H1 (cell line): ENCODE measurements around the gene KLHL40. TPM values are rescaled to one million over a fixed set of nuclear protein-coding genes. Genes with fewer than 3 reads are reported as not detected.

Experiments used
- CTCF ChIA-PET: fragments of 300-600 bp; sonication (Branson Sonifier 250); formaldehyde crosslinking; loops from one replicate; lab custom pipeline; 2021; ENCODE audit not compliant: partially characterized antibody; lab: Charles Lee
- POLR2A ChIA-PET: fragments of 300-600 bp; sonication (Branson Sonifier 250); formaldehyde crosslinking; loops from one replicate; lab custom pipeline; 2021; ENCODE audit warnings: inconsistent platforms; ENCODE audit not compliant: partially characterized antibody; lab: Charles Lee
- DNase-seq, 2 experiments: peaks; one replicate each; pipeline versions ENCODE4 v3.0.0 to v3.0.0-alpha.2; 2010 to 2022; ENCODE audit warnings: low spot score in 2 of 2, low read depth in 1 of 2, mixed read lengths in 1 of 2
- FAIRE-seq: peaks from 2 replicates; lab custom pipeline; 2011; peaks lifted over from hg19 to GRCh38; lab: Jason Lieb, UNC
- H2AFZ ChIP-seq: 2 replicates; pipeline ENCODE4 v1.8.1; 2012; ENCODE audit warnings: low read length, inconsistent platforms
- H2AK5ac ChIP-seq: 2 replicates; pipeline ENCODE4 v1.6.1; 2013; ENCODE audit warnings: low read depth, low read length
- H2BK120ac ChIP-seq: replicated peaks from 2 replicates; pipeline ENCODE3; 2013; ENCODE audit warnings: low read depth, low read length, inconsistent platforms
- H2BK12ac ChIP-seq: 2 replicates; pipeline ENCODE4 v1.6.1; 2013; ENCODE audit warnings: low read depth, low read length
- H2BK15ac ChIP-seq: 2 replicates; pipeline ENCODE4 v1.6.1; 2013; ENCODE audit warnings: low read length
- H2BK20ac ChIP-seq: 2 replicates; pipeline ENCODE4 v1.6.1; 2013; ENCODE audit warnings: low read length
- H2BK5ac ChIP-seq: 2 replicates; pipeline ENCODE4 v1.6.1; 2013; ENCODE audit warnings: low read depth, low read length
- H3K14ac ChIP-seq: 2 replicates; pipeline ENCODE4 v1.6.1; 2013; ENCODE audit warnings: inconsistent platforms; ENCODE audit not compliant: insufficient read length
- H3K18ac ChIP-seq: 2 replicates; pipeline ENCODE4 v1.6.1; 2013; ENCODE audit warnings: low read length; ENCODE audit errors: extremely low read depth
- H3K23ac ChIP-seq: 2 replicates; pipeline ENCODE4 v1.6.1; 2013; ENCODE audit warnings: inconsistent platforms; ENCODE audit not compliant: insufficient read length
- H3K23me2 ChIP-seq: 2 replicates; pipeline ENCODE4 v1.6.1; 2013; ENCODE audit warnings: low read depth, low read length
- H3K27ac ChIP-seq: 2 replicates; pipeline ENCODE4 v1.6.1; 2011; ENCODE audit warnings: low read depth, low read length, inconsistent platforms
- H3K27me3 ChIP-seq, 4 experiments: replicated peaks in 1 of 4; 1 replicate in 1 of 4; 2 replicates in 3 of 4; pipeline versions ENCODE4 v1.6.1 to v1.8.1; 2011 to 2013; ENCODE audit warnings: low read length in 3 of 4, mild to moderate bottlenecking in 3 of 4, inconsistent platforms in 2 of 4, mixed read lengths in 2 of 4, moderate library complexity in 1 of 4; ENCODE audit not compliant: control insufficient read depth in 3 of 4, insufficient read depth in 3 of 4; ENCODE audit errors: extremely low read depth in 1 of 4
- H3K36me3 ChIP-seq, 4 experiments: 2 replicates each; pipeline versions ENCODE4 v1.6.1 to v1.8.1; 2011 to 2013; ENCODE audit warnings: mild to moderate bottlenecking in 4 of 4, low read length in 3 of 4, moderate library complexity in 2 of 4, control low read depth in 1 of 4, inconsistent platforms in 1 of 4; ENCODE audit not compliant: insufficient read depth in 4 of 4, control insufficient read depth in 2 of 4
- H3K4ac ChIP-seq: replicated peaks from 2 replicates; pipeline ENCODE3; 2013; ENCODE audit warnings: low read length, low read depth, mixed read lengths, inconsistent platforms; ENCODE audit not compliant: insufficient read length
- H3K4me1 ChIP-seq, 4 experiments: replicated peaks in 1 of 4; 1 replicate in 1 of 4; 2 replicates in 3 of 4; pipeline versions ENCODE4 v1.6.1 to v1.8.1; 2011 to 2013; ENCODE audit warnings: low read length in 3 of 4, inconsistent platforms in 2 of 4, mixed read lengths in 1 of 4; ENCODE audit not compliant: insufficient read depth in 4 of 4, control insufficient read depth in 3 of 4
- H3K4me2 ChIP-seq, 2 experiments: 2 replicates each; pipeline versions ENCODE4 v1.6.1 to v1.8.1; 2011 to 2013; ENCODE audit warnings: low read depth in 2 of 2, low read length in 2 of 2, control low read depth in 1 of 2, inconsistent platforms in 1 of 2, mild to moderate bottlenecking in 1 of 2; ENCODE audit not compliant: insufficient read depth in 1 of 2
- H3K4me3 ChIP-seq, 4 experiments: fragments of 200-600, 300-600 bp in 1 of 4; sonication (generic), shearing (Covaris generic), sonication (Bioruptor Twin) in 1 of 4; 2 replicates each; pipeline versions ENCODE4 v1.5.1 to v1.8.1; 2011 to 2016; ENCODE audit warnings: low read length in 4 of 4, low read depth in 3 of 4, control low read depth in 2 of 4, inconsistent platforms in 2 of 4, mild to moderate bottlenecking in 2 of 4, mixed read lengths in 1 of 4, moderate library complexity in 1 of 4; ENCODE audit not compliant: insufficient read depth in 2 of 4; ENCODE audit errors: extremely low read depth in 1 of 4
- H3K56ac ChIP-seq: replicated peaks from 2 replicates; pipeline ENCODE3; 2013; ENCODE audit warnings: low read depth, mild to moderate bottlenecking, mixed read lengths, low read length, inconsistent platforms; ENCODE audit not compliant: insufficient read length
- H3K79me1 ChIP-seq: 2 replicates; pipeline ENCODE4 v1.6.1; 2013; ENCODE audit warnings: low read depth, low read length, control low read depth
- H3K79me2 ChIP-seq, 2 experiments: 2 replicates each; pipeline versions ENCODE4 v1.6.1 to v1.8.1; 2012 to 2013; ENCODE audit warnings: low read length in 2 of 2, mild to moderate bottlenecking in 2 of 2, inconsistent platforms in 1 of 2; ENCODE audit not compliant: insufficient read depth in 2 of 2, control insufficient read depth in 1 of 2
- H3K9ac ChIP-seq, 4 experiments: replicated peaks in 1 of 4; 1 replicate in 1 of 4; 2 replicates in 3 of 4; pipeline versions ENCODE4 v1.6.1 to v1.8.1; 2011 to 2013; ENCODE audit warnings: low read depth in 3 of 4, low read length in 3 of 4, control low read depth in 2 of 4, mild to moderate bottlenecking in 2 of 4, moderate library complexity in 2 of 4, inconsistent platforms in 1 of 4; ENCODE audit errors: extremely low read depth in 1 of 4
- H3K9me3 ChIP-seq, 2 experiments: 2 replicates each; pipeline versions ENCODE4 v1.6.1 to v1.8.1; 2012 to 2013; ENCODE audit warnings: mild to moderate bottlenecking in 2 of 2, moderate library complexity in 2 of 2, control low read depth in 1 of 2, inconsistent platforms in 1 of 2, low read depth in 1 of 2, low read length in 1 of 2, mixed read lengths in 1 of 2; ENCODE audit not compliant: insufficient read depth in 2 of 2
- H4K20me1 ChIP-seq, 2 experiments: replicated peaks in 1 of 2; 2 replicates each; pipeline versions ENCODE3 to v1.8.1; 2011 to 2013; ENCODE audit warnings: inconsistent platforms in 2 of 2, low read length in 2 of 2, mild to moderate bottlenecking in 1 of 2; ENCODE audit not compliant: insufficient read depth in 2 of 2, control insufficient read depth in 1 of 2
- H4K5ac ChIP-seq: 2 replicates; pipeline ENCODE4 v1.6.1; 2013; ENCODE audit warnings: low read length, low read depth, mixed read lengths, inconsistent platforms; ENCODE audit not compliant: insufficient read length
- H4K8ac ChIP-seq: 2 replicates; pipeline ENCODE4 v1.8.0; 2013; ENCODE audit warnings: mild to moderate bottlenecking, moderate library complexity, low read length, inconsistent platforms; ENCODE audit not compliant: insufficient read depth; ENCODE audit errors: extremely low read depth
- H4K91ac ChIP-seq: replicated peaks from 2 replicates; pipeline ENCODE3; 2013; ENCODE audit warnings: low read length, mixed read lengths, inconsistent platforms; ENCODE audit not compliant: insufficient read length
- CBX5 ChIP-seq: fragments of 300-800, 300-1000 bp; sonication (generic); IDR thresholded peaks from 2 replicates; pipeline ENCODE4 v1.7.1; 2016; ENCODE audit warnings: antibody characterized with exemption, low read length, low read depth
- CTBP2 ChIP-seq: IDR thresholded peaks from 2 replicates; pipeline ENCODE4 v1.7.0; 2011; ENCODE audit warnings: borderline replicate concordance, mild to moderate bottlenecking, moderate library complexity, mixed read lengths, low read length; ENCODE audit not compliant: insufficient read depth, insufficient read length
- HDAC6 ChIP-seq: IDR thresholded peaks from one replicate; pipeline ENCODE4 v1.7.1; 2012; ENCODE audit warnings: low read depth, mild to moderate bottlenecking, inconsistent platforms, low read length, moderate library complexity
- JUND ChIP-seq: IDR thresholded peaks from 2 replicates; pipeline ENCODE4 v1.6.1; 2011; ENCODE audit warnings: mild to moderate bottlenecking, improper control_type of control experiment, low read length
- KDM5A ChIP-seq: fragments of 200-600 bp; IDR thresholded peaks from 2 replicates; pipeline ENCODE4 v1.7.1; 2012; ENCODE audit warnings: mild to moderate bottlenecking, low read length, inconsistent platforms, mixed read lengths
- MAFK ChIP-seq: IDR thresholded peaks from 2 replicates; pipeline ENCODE4 v1.6.1; 2012; ENCODE audit warnings: low read depth, mild to moderate bottlenecking, improper control_type of control experiment, low read length
- RBBP5 ChIP-seq: IDR thresholded peaks from 2 replicates; pipeline ENCODE4 v1.7.1; 2012; ENCODE audit warnings: low read depth, mild to moderate bottlenecking, inconsistent platforms, low read length, moderate library complexity, borderline replicate concordance
- RNF2 ChIP-seq: fragments of 200-900, 300-1000 bp; sonication (generic); IDR thresholded peaks from 2 replicates; pipeline ENCODE4 v1.7.1; 2016; ENCODE audit warnings: borderline replicate concordance, low read depth, mild to moderate bottlenecking, antibody characterized with exemption, low read length; ENCODE audit not compliant: poor library complexity, severe bottlenecking; ENCODE audit errors: missing control alignments
- RXRA ChIP-seq: IDR thresholded peaks from 2 replicates; pipeline ENCODE4 v1.6.1; 2011; ENCODE audit warnings: low read depth, mild to moderate bottlenecking, low read length, moderate library complexity; ENCODE audit not compliant: insufficient read depth
- SP1 ChIP-seq: IDR thresholded peaks from 2 replicates; pipeline ENCODE4 v1.6.1; 2011; ENCODE audit warnings: low read depth, low read length
- SRF ChIP-seq: IDR thresholded peaks from 2 replicates; pipeline ENCODE4 v1.6.1; 2011; ENCODE audit warnings: mild to moderate bottlenecking, low read depth, low read length, moderate library complexity
- SUZ12 ChIP-seq: fragments of 200-600 bp; sonication (generic); IDR thresholded peaks from 2 replicates; pipeline ENCODE4 v1.6.1; 2012; ENCODE audit warnings: mild to moderate bottlenecking, inconsistent platforms, low read length, moderate library complexity, mixed read lengths
- TAF7 ChIP-seq: optimal IDR thresholded peaks from 2 replicates; pipeline ENCODE3; 2011; ENCODE audit warnings: low read depth, mild to moderate bottlenecking, inconsistent platforms, low read length, moderate library complexity, borderline replicate concordance
- WGBS, 2 experiments: shearing (Covaris generic) in 1 of 2; methylation state at CpG; one replicate each; pipeline versions ENCODE4 v1.1.6 to v1.1.7; 2013 to 2015; ENCODE audit warnings: low lambda C conversion rate in 2 of 2, mixed read lengths in 2 of 2, inconsistent platforms in 1 of 2, low coverage in 1 of 2, missing lambda C conversion rate in 1 of 2; ENCODE audit not compliant: insufficient replicate concordance in 2 of 2, insufficient coverage in 1 of 2, insufficient read length in 1 of 2; ENCODE audit errors: extremely low coverage in 1 of 2, missing lambda C conversion rate in 1 of 2; 5-methylcytosine and 5-hydroxymethylcytosine counted together
- polyA plus RNA-seq, 7 experiments: library from polyadenylated mRNA; depleted of rRNA in 3 of 7; stranded (reverse) in 5 of 7; unstranded in 2 of 7; fragments of >200 nt in 5 of 7; fragments of 200-250 nt in 2 of 7; gene quantifications; 1 replicate in 5 of 7; 2 replicates in 1 of 7; 4 replicates in 1 of 7; pipeline versions ENCODE4 v1.2.1 to v1.2.3, GENCODE V29; 2011 to 2013; ENCODE audit warnings: missing spikeins in 2 of 7, mixed read lengths in 2 of 7
- total RNA-seq: library from RNA; stranded (reverse); fragmentation: NEBNext Ultra II Directional; extraction: Animal tissue kit (Norgen Biotek cat#: 25700); gene quantifications from 2 replicates; pipeline ENCODE4 v1.2.1, GENCODE V29; 2021

The KLHL40 gene
- total and polyA plus RNA-seq, 2 of the 8 experiments (the other 6 are each of a cell fraction or from before 2014, with no cell fraction given), result 0.02 TPM; not detected in 1

GRCh38 chr3:42735019-42735418 lies 49.7 kb downstream of the KLHL40 start:
- H2BK15ac ChIP-seq, result 0 out of 2 replicates have a peak overlapping the region, but pooled peaks have one; percentile 66
- peaks cover 0 to 33% (median 18%) of the 10 kb centered on the region in 4 experiments; a peak in 5 of 7 replicates for H3K4me1 ChIP-seq
- no peak overlapping the region for H3K14ac ChIP-seq
- H3K36me3 ChIP-seq, result no peaks in the 10 kb centered on the region
- H3K9me3 ChIP-seq, result no peaks in the 10 kb centered on the region
- H3K23me2 ChIP-seq, result no peaks in the 10 kb centered on the region
- POLR2A ChIA-PET, result interaction anchor here (0.8 kb wide), 1 partner anchor 149 kb away, joined by 4 read pairs; no protein-coding TSS in a partner anchor
- H3K27ac ChIP-seq, result no peak overlapping the region
- H3K23ac ChIP-seq, result no peak overlapping the region
- no peak overlapping the region for H3K4me2 ChIP-seq
- no peak overlapping the region for H3K4ac ChIP-seq
- peak overlapping the region; percentile 94 for H4K91ac ChIP-seq
- H4K8ac ChIP-seq, result no peak overlapping the region; the same call in 1 of the 2 replicates
- H3K56ac ChIP-seq, result no peak overlapping the region
- peak overlapping the region; percentile 100 for H2BK20ac ChIP-seq
- no peak overlapping the region for H2AFZ ChIP-seq
- peak overlapping the region; percentile 38 for H2BK120ac ChIP-seq
- peak overlapping the region; percentile 88; the same call in 1 of the 2 replicates for H2BK5ac ChIP-seq
- no peak overlapping the region for H4K5ac ChIP-seq
- FAIRE-seq (no peak), DNase-seq (peak in 1 of 2 experiments; percentile 48)
- 0 out of 7 replicates have a peak, but pooled peaks cover 0 to 3% (median 0%) of the 10 kb centered on the region in 4 experiments for H3K27me3 ChIP-seq
- H2BK12ac ChIP-seq, result peak overlapping the region; percentile 86; the same call in 1 of the 2 replicates
- CTCF ChIA-PET, result interaction anchor here (0.8 to 4.6 kb wide), 13 partner anchors 10 to 192 kb away, joined by 3 to 28 read pairs (median 4); partner anchors contain the start of gene ZBTB47
- no peak overlapping the region for H3K4me3 ChIP-seq
- no peaks in the 10 kb centered on the region for H4K20me1 ChIP-seq
- H3K79me1 ChIP-seq, result no peaks in the 10 kb centered on the region
- H3K79me2 ChIP-seq, result no peaks in the 10 kb centered on the region
- 78% methylated on average over 8 of the region's 8 CpGs; no CpG with 5 or more reads in 1 of the 2 experiments for WGBS, 2 experiments
- peak overlapping the region; percentile 62 for H3K18ac ChIP-seq
- no peak overlapping the region for H3K9ac ChIP-seq
- peak overlapping the region; percentile 49; the same call in 1 of the 2 replicates for H2AK5ac ChIP-seq
- TF ChIP-seq SRF (no peak), CTBP2 (no peak), KDM5A (no peak), SP1 (no peak), RXRA (no peak), MAFK (no peak), SUZ12 (no peak), HDAC6 (no peak), RNF2 (no peak), JUND (no peak), RBBP5 (no peak), TAF7 (no peak), CBX5 (no peak)
